Lower leg skin (tissue), 4 donors: Measurements from ENCODE around the gene OSTM1. TPM values are rescaled to one million over a fixed set of nuclear protein-coding genes. Genes with fewer than 3 reads are reported as not detected.

ENCODE experiments used
- DNase-seq, 2 donors: peaks; one replicate each; pipeline ENCODE4 v3.0.0-alpha.2; 2019; ENCODE audit warnings: low spot score in 2 of 2
- H3K4me3 ChIP-seq: fragments of 200-600 bp; sonication (generic); 2 replicates; pipeline ENCODE4 v1.5.1; 2017; ENCODE audit warnings: mild to moderate bottlenecking, low read depth; ENCODE audit not compliant: poor library complexity, severe bottlenecking
- POLR2A ChIP-seq, 2 donors: fragments of 450-650 bp; IDR thresholded peaks; one replicate each; pipeline ENCODE4 v1.6.1; 2016 to 2017; ENCODE audit warnings: antibody characterized with exemption in 2 of 2, mild to moderate bottlenecking in 1 of 2, moderate library complexity in 1 of 2
- WGBS, 2 donors: methylation state at CpG; one replicate each; pipeline ENCODE4 v1.1.5; 2018; 5-methylcytosine and 5-hydroxymethylcytosine counted together
- intact Hi-C: fragments of 100-400 bp; cut with DNase I; formaldehyde crosslinking; loops from one replicate; pipeline ENCODE4 v1.15.0; 2023; ENCODE audit warnings: low total_unique reads
- total RNA-seq, 4 donors: library from RNA; depleted of rRNA; stranded (reverse); fragments of >200 nt; gene quantifications; one replicate each; pipeline ENCODE4 v1.1.0, GENCODE V29; 2016
- TF ChIP-seq, protein P1 (sequence below), 3 donors: fragments of 450-650 bp; IDR thresholded peaks; one replicate each; pipeline ENCODE4 v1.5.1; 2016; ENCODE audit warnings: antibody characterized with exemption in 3 of 3, mild to moderate bottlenecking in 3 of 3, moderate library complexity in 2 of 3

Gene OSTM1
- total RNA-seq, 4 donors from 2014 or later, result 21.0 to 134 (median 61.6) TPM

DNA sequence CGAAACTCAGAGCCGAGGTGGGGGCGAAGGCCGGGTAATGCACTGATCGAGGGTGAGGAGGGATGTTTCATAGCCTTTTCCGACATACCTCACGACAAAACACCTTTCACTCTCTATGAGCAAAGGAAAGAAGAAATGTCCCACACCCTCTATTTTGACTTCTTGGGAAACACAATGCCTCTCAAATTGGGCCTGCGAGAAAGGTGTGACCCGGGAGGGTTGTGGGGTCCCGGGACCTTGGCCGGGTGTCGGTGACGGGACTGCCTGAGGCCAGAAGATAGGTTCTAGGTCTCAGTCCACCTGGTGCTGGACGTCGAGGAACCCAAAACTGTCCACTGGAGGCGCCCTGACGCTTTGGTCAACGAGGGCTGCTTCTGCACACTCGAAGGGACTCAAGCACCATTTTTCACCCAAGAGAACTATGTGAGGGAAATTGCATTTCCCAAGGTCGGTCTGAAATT, 41.1 kb upstream of the OSTM1 start:
- intact Hi-C loops, result loop anchor here (10.0 kb wide), 2 partner anchors 379 to 409 kb away; no protein-coding TSS in a partner anchor
- TF ChIP-seq POLR2A (IDR thresholded peaks at IDR 0.05), result no peak
- TF ChIP-seq, protein P1, sequence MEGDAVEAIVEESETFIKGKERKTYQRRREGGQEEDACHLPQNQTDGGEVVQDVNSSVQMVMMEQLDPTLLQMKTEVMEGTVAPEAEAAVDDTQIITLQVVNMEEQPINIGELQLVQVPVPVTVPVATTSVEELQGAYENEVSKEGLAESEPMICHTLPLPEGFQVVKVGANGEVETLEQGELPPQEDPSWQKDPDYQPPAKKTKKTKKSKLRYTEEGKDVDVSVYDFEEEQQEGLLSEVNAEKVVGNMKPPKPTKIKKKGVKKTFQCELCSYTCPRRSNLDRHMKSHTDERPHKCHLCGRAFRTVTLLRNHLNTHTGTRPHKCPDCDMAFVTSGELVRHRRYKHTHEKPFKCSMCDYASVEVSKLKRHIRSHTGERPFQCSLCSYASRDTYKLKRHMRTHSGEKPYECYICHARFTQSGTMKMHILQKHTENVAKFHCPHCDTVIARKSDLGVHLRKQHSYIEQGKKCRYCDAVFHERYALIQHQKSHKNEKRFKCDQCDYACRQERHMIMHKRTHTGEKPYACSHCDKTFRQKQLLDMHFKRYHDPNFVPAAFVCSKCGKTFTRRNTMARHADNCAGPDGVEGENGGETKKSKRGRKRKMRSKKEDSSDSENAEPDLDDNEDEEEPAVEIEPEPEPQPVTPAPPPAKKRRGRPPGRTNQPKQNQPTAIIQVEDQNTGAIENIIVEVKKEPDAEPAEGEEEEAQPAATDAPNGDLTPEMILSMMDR (IDR thresholded peaks at IDR 0.05), result no peak
- H3K4me3 ChIP-seq, result no peak overlapping the region
- 14 to 22% methylated on average over 20 of the region's 20 CpGs for WGBS, 2 donors
- DNase-seq, result no peak

DNA sequence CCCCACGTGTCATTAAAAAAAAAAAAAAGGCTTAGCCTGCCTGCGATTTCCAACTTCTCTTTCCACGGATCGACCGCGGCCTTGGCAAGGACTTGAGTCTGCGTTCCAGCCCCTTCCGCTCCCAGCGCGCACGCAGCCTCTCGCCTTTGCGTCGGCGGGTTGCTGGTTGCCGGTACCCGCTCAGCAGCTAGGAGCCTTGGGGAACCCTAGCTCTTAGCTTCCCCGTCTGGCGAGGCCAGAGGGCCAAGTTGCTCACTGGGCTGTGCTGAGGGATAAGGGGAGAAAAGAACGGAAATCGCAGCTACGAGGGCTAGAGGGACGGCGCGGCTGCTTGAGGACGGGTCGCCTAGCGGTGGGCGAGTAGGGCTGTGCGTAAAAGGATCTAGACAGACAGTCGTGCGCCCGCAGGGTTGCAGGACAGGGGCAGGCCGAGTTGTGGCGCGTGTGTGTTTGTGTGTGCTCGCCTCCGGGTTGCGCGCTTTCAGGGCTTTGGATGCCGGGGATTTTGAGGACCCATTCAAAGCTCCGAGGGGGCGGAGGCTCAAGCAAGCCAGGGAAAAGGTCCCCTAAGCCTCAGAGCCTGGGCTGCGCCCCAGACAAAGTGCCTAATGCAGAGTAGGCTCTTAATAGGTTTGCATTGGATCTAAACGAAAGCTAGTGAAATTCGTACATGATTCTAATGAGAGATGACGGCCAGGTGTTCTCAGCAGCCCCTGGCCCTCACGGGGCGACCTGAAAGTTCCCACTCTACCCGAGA, 40.5 kb upstream of the OSTM1 start:
- 2 to 6% methylated on average over 50 of the region's 50 CpGs for WGBS, 2 donors
- intact Hi-C loops, result loop anchor here (10.0 kb wide), 2 partner anchors 380 to 410 kb away; no protein-coding TSS in a partner anchor
- H3K4me3 ChIP-seq, result peak overlapping the region; percentile 18
- peak in 1 of 2 donors; percentile 92 for DNase-seq
- TF ChIP-seq POLR2A (IDR thresholded peaks at IDR 0.05), result no peak
- TF ChIP-seq, protein P1 (IDR thresholded peaks at IDR 0.05), result no peak

DNA sequence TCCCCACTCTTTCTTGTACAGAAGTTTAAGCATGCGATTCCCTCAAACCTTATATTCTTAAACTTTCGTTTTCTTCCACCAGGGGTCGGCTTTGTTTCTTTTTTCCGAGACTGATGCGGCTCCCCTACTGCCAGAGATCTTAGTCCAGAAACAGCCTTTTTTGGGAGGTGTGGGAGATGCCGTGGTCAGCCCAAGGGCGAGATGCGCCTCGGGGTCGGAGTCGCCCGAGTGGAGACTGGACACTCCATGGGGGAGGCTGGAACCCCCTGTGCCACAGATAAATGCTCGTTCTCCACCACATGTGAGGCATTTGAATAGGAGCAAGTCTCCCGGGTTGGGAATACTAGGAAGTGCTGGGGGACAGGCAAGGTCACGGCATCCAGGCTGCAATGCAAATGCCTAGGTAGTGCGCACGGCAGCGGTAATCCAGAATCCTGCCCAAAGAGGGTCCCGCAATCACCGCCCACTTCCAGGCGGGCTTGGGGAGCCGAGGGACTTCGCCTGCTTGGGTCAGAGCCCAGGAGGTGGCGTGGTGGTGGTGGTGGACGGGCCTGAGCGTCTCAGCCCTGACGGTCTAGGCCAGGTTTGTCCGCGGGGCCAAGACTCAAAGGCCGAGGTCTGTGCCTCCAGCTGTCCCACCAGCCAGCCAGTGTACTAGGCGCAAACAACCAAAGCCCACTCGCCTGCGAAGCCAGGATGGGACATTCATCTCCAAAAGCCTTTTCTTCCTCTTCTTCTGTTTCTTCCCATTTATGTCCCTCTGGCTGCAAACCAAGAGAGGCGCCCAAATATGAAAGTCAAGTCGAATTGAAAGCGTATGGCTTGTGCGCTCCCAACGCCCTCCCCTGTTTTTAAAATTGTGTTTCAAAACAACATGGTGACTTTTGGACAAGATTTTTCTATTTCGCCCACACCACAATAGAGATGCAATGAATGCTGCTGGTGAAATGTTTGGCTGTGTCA, 39.3 kb upstream of the OSTM1 start:
- intact Hi-C loops, result loop anchor here (10.0 kb wide), 2 partner anchors 381 to 411 kb away; no protein-coding TSS in a partner anchor
- H3K4me3 ChIP-seq, result no peak overlapping the region
- TF ChIP-seq, protein P1 (IDR thresholded peaks at IDR 0.05), result no peak
- TF ChIP-seq POLR2A (IDR thresholded peaks at IDR 0.05), result no peak
- no peak for DNase-seq
- WGBS, 2 donors, result 16 to 18% methylated on average over 39 of the region's 39 CpGs

DNA sequence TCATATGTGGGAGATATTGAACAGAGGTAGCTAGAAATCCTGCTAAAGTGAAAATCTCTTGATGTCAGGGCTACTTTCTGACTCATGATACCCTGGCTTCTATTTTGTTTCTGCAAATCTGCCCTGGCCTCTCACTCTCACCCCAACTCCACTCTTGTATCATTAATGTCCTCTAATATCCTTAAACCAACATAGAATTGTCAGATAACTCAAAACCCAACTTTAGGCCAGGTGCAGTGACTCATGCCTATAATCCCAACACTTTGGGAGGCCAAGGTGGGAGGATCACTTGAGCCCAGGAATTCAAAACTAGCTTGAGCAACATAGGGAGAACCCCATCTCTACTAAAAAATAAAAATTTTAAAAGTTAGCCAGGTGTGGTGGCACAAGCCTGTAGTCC, 33.8 kb upstream of the OSTM1 start:
- no peak overlapping the region for H3K4me3 ChIP-seq
- no peak for DNase-seq
- TF ChIP-seq POLR2A (IDR thresholded peaks at IDR 0.05), result no peak
- TF ChIP-seq, protein P1 (IDR thresholded peaks at IDR 0.05), result no peak
- intact Hi-C loops, result no loop called here

DNA sequence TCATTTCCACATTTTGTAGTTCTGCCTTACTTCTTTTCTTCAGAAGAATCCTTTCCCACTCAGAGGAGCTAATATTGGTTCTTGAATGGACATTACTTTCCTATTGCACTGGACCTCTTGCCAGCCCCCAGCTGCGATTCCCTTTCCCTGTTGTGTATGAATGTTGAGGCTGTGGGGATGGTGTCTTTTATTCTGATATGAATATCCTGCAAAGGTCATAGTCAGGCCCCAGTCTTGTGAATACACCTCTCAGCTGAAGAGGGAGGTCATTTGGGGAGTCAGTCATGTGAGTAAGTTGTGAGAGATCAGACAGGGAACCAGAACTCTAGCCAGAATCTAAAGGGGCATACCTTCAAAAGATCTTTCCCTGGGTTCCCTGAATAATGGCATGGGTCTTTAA, 32.6 kb upstream of the OSTM1 start:
- DNase-seq, result no peak
- H3K4me3 ChIP-seq, result no peak overlapping the region
- TF ChIP-seq, protein P1 (IDR thresholded peaks at IDR 0.05), result no peak
- TF ChIP-seq POLR2A (IDR thresholded peaks at IDR 0.05), result no peak
- intact Hi-C loops, result no loop called here
- 94 to 100% methylated on average over 1 of the region's 1 CpG for WGBS, 2 donors
